Ecto neural progenitor cell (in vitro differentiated cells): ENCODE results near the gene ANAPC16.
"Not testable (repeated sequence)": the region's sequence is repeated elsewhere in the genome, so short reads cannot be mapped to it uniquely, and the experiment has no call there.

Experiments
- DNase-seq: peaks from one replicate; pipeline ENCODE4 v3.0.0-alpha.2; 2018; ENCODE audit warnings: low spot score

Gene ANAPC16

GRCh38 chr10:72244573-72245038 lies 28.8 kb downstream of the ANAPC16 start:
- DNase-seq = no peak

GRCh38 chr10:72245949-72246525 lies 30.2 kb downstream of the ANAPC16 start:
- no peak for DNase-seq

- no peak for DNase-seq
Observed at GRCh38 chr10:72248468-72249151, 32.8 kb downstream of the ANAPC16 start.

- DNase-seq = not testable (repeated sequence)
Observed at GRCh38 chr10:72249176-72249862, 33.5 kb downstream of the ANAPC16 start.

- no peak for DNase-seq
Observed at GRCh38 chr10:72250666-72251065, 34.9 kb downstream of the ANAPC16 start.

GRCh38 chr10:72251635-72252034 lies 35.8 kb downstream of the ANAPC16 start:
- DNase-seq = no peak

GRCh38 chr10:72252972-72253371 lies 37.2 kb downstream of the ANAPC16 start:
- DNase-seq = no peak

- DNase-seq = no peak
Observed at GRCh38 chr10:72253578-72253977, 37.8 kb downstream of the ANAPC16 start.

GRCh38 chr10:72254813-72255568 lies 39.2 kb downstream of the ANAPC16 start:
- peak; percentile 84 for DNase-seq

GRCh38 chr10:72255977-72256729 lies 40.3 kb downstream of the ANAPC16 start:
- no peak for DNase-seq

GRCh38 chr10:72257051-72257892 lies 41.5 kb downstream of the ANAPC16 start:
- DNase-seq = no peak

GRCh38 chr10:72258617-72259016 lies 42.8 kb downstream of the ANAPC16 start:
- no peak for DNase-seq

- no peak for DNase-seq
Observed at GRCh38 chr10:72259491-72260238, 43.9 kb downstream of the ANAPC16 start.

- peak; percentile 97 for DNase-seq
Observed at GRCh38 chr10:72260239-72260975, 44.6 kb downstream of the ANAPC16 start.

- DNase-seq = no peak
Observed at GRCh38 chr10:72260976-72261783, 45.4 kb downstream of the ANAPC16 start.

GRCh38 chr10:72261784-72262404 lies 46.1 kb downstream of the ANAPC16 start:
- DNase-seq = no peak

- DNase-seq = no peak
Observed at GRCh38 chr10:72263613-72264241, 47.9 kb downstream of the ANAPC16 start.

- no peak for DNase-seq
Observed at GRCh38 chr10:72264536-72264935, 48.7 kb downstream of the ANAPC16 start.
